Measurements from ENCODE around the gene HFM1. TPM values are rescaled to one million over a fixed set of nuclear protein-coding genes. Genes with fewer than 3 reads are reported as not detected.

HFM1 gene
- polyA plus RNA-seq, 1 of the 3 experiments (the other 2 are of a cell fraction) = 0.10 TPM

GRCh38 chr1:91402023-91402422 lies 2.6 kb downstream of the HFM1 start:
- H4K20me1 ChIP-seq (ENCODE audit: insufficient read depth) = no peaks in the 10 kb centered on the region
- H2AFZ ChIP-seq (ENCODE audit: low read depth) = no peak overlapping the region
- H3K27ac ChIP-seq (ENCODE audit: low read depth in 2 of 2, low read length in 1 of 2) = no peak overlapping the region
- no peak overlapping the region for H3K9ac ChIP-seq
- peak; percentile 33 for DNase-seq
- no peaks in the 10 kb centered on the region for H3F3A ChIP-seq (replicated peaks; ENCODE audit: insufficient read depth)
- H3K4me2 ChIP-seq = no peak overlapping the region
- ChIA-PET CTCF (interaction anchor here (0.9 to 2.0 kb wide), 2 partner anchors 9 to 236 kb away, joined by 4 to 9 read pairs; no protein-coding TSS in a partner anchor), POLR2A (no interaction called here)
- no peaks in the 10 kb centered on the region; a peak in 2 of 4 replicates for H3K4me1 ChIP-seq (ENCODE audit: control insufficient read depth in 1 of 2, insufficient read depth in 2 of 2, low read depth in 1 of 2, low read length in 1 of 2)
- H3K36me3 ChIP-seq (replicated peaks in 1 of 2; ENCODE audit: control insufficient read depth in 1 of 2, insufficient read depth in 2 of 2, low read length in 1 of 2) = no peaks in the 10 kb centered on the region
- H3K4me3 ChIP-seq (ENCODE audit: low read depth in 2 of 2, low read length in 1 of 2) = no peak overlapping the region; a peak in 1 of 4 replicates
- 0 out of 2 replicates have a peak, but pooled peaks cover 5% of the 10 kb centered on the region for H3K27me3 ChIP-seq (ENCODE audit: insufficient read depth)
- H3K79me2 ChIP-seq (ENCODE audit: insufficient read depth) = no peaks in the 10 kb centered on the region
- H3K9me2 ChIP-seq = no peaks in the 10 kb centered on the region
- 18% methylated on average over 3 of the region's 3 CpGs for WGBS (ENCODE audit: low lambda C conversion rate)
- H3K9me3 ChIP-seq = no peaks in the 10 kb centered on the region
- TF ChIP-seq JUND (IDR thresholded peaks at IDR 0.05) (no peak), USF1 (IDR thresholded peaks at IDR 0.05; ENCODE audit: borderline replicate concordance, low read depth) (no peak), USF2 (IDR thresholded peaks at IDR 0.05; ENCODE audit: borderline replicate concordance, low read depth, low read length) (no peak), RAD21 (IDR thresholded peaks at IDR 0.05; ENCODE audit: low read length) (peak; percentile 59), MEF2A (IDR thresholded peaks at IDR 0.05; ENCODE audit: borderline replicate concordance, low read depth) (no peak), CTCF (IDR thresholded peaks at IDR 0.05) (peak; percentile 63), RXRA (IDR thresholded peaks at IDR 0.05; ENCODE audit: borderline replicate concordance, low read depth) (no peak), NFIC (IDR thresholded peaks at IDR 0.05; ENCODE audit: borderline replicate concordance) (no peak), FOSL2 (IDR thresholded peaks at IDR 0.05; ENCODE audit: borderline replicate concordance, low read depth) (no peak), ELF1 (IDR thresholded peaks at IDR 0.05) (no peak), PBX3 (IDR thresholded peaks at IDR 0.05) (no peak), REST (IDR thresholded peaks at IDR 0.05; ENCODE audit: low read depth, low read length) (no peak), RFX5 (IDR thresholded peaks at IDR 0.05; ENCODE audit: low read length) (no peak), CHD2 (IDR thresholded peaks at IDR 0.05; ENCODE audit: low read length, partially characterized antibody) (no peak), FOXM1 (IDR thresholded peaks at IDR 0.05; ENCODE audit: low read depth) (no peak), TCF12 (IDR thresholded peaks at IDR 0.05) (no peak), TEAD4 (IDR thresholded peaks at IDR 0.05; ENCODE audit: borderline replicate concordance, insufficient read depth) (no peak), SIN3A (IDR thresholded peaks at IDR 0.05; ENCODE audit: borderline replicate concordance, low read depth, low read length) (no peak), SMC3 (IDR thresholded peaks at IDR 0.05; ENCODE audit: low read depth, low read length) (peak; percentile 21; the same call in 1 of the 2 replicates), EP300 (IDR thresholded peaks at IDR 0.05; ENCODE audit: borderline replicate concordance in 1 of 2, low read depth in 1 of 2, low read length in 1 of 2) (no peak), GATA2 (CRISPR knock-in tag; IDR thresholded peaks at IDR 0.05) (peak; percentile 24; the same call in 1 of the 2 replicates), NRF1 (IDR thresholded peaks at IDR 0.05; ENCODE audit: low read depth, low read length) (no peak), EZH2phosphoT487 (IDR thresholded peaks at IDR 0.05; ENCODE audit: borderline replicate concordance, low read depth) (no peak), GABPA (IDR thresholded peaks at IDR 0.05; ENCODE audit: low read depth) (no peak), TAF1 (IDR thresholded peaks at IDR 0.05; ENCODE audit: borderline replicate concordance, low read depth, low read length) (no peak)
